Hepatocyte (in vitro differentiated cells): ENCODE results near the gene OSBPL2.

Experiments used
- EZH2 ChIP-seq: fragments of 200-600 bp; sonication (generic); IDR thresholded peaks from 2 replicates; pipeline ENCODE4 v1.6.1; 2016; ENCODE audit warnings: antibody characterized with exemption, mild to moderate bottlenecking, borderline replicate concordance
- TF ChIP-seq, protein P1 (sequence below): fragments of 200-600 bp; sonication (generic); IDR thresholded peaks from 2 replicates; pipeline ENCODE4 v1.5.1; 2016; ENCODE audit warnings: antibody characterized with exemption, mild to moderate bottlenecking; ENCODE audit not compliant: poor library complexity

DNA sequence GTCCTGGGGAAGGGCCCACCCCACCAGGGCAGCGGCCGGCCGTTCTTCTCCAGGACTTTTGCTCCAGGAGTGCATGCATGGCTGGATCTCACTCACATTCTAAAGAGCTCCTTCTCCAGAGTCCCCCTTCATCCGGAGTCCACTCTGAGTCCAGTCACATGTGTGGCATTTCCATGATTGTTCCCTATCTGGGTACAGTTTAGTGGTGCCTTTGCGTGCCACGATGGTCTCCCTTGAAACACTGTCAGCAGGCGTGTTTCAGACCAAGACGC is 20.9 kb downstream of the OSBPL2 start:
- TF ChIP-seq, protein P1, sequence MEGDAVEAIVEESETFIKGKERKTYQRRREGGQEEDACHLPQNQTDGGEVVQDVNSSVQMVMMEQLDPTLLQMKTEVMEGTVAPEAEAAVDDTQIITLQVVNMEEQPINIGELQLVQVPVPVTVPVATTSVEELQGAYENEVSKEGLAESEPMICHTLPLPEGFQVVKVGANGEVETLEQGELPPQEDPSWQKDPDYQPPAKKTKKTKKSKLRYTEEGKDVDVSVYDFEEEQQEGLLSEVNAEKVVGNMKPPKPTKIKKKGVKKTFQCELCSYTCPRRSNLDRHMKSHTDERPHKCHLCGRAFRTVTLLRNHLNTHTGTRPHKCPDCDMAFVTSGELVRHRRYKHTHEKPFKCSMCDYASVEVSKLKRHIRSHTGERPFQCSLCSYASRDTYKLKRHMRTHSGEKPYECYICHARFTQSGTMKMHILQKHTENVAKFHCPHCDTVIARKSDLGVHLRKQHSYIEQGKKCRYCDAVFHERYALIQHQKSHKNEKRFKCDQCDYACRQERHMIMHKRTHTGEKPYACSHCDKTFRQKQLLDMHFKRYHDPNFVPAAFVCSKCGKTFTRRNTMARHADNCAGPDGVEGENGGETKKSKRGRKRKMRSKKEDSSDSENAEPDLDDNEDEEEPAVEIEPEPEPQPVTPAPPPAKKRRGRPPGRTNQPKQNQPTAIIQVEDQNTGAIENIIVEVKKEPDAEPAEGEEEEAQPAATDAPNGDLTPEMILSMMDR = no peak
- no peak for TF ChIP-seq EZH2
